TTC549 (cell line): Measurements from ENCODE around the gene FAM50B.

Experiments
- FAIRE-seq: peaks from 2 replicates; lab custom pipeline; 2012; peaks lifted over from hg19 to GRCh38; lab: Jason Lieb, UNC

Gene FAM50B

GRCh38 chr6:3820563-3820962 is 28.6 kb upstream of the FAM50B start:
- no peak for FAIRE-seq

GRCh38 chr6:3822747-3823445 is 26.3 kb upstream of the FAM50B start:
- FAIRE-seq, result no peak

- no peak for FAIRE-seq
Observed at GRCh38 chr6:3823671-3824070, 25.5 kb upstream of the FAM50B start.

- FAIRE-seq, result no peak
Observed at GRCh38 chr6:3825331-3825831, 23.8 kb upstream of the FAM50B start.

- no peak for FAIRE-seq
Observed at GRCh38 chr6:3825851-3826581, 23.2 kb upstream of the FAM50B start.

- no peak for FAIRE-seq
Observed at GRCh38 chr6:3829285-3829684, 19.9 kb upstream of the FAM50B start.

- FAIRE-seq, result no peak
Observed at GRCh38 chr6:3830806-3831205, 18.4 kb upstream of the FAM50B start.

GRCh38 chr6:3831761-3832530 is 17.2 kb upstream of the FAM50B start:
- no peak for FAIRE-seq

GRCh38 chr6:3835055-3835731 is 14.0 kb upstream of the FAM50B start:
- FAIRE-seq, result no peak

- no peak for FAIRE-seq
Observed at GRCh38 chr6:3835785-3836184, 13.4 kb upstream of the FAM50B start.

GRCh38 chr6:3836566-3836965 is 12.6 kb upstream of the FAM50B start:
- no peak for FAIRE-seq

GRCh38 chr6:3837781-3838180 is 11.4 kb upstream of the FAM50B start:
- no peak for FAIRE-seq

GRCh38 chr6:3838992-3839867 is 9.9 kb upstream of the FAM50B start:
- FAIRE-seq, result no peak

- FAIRE-seq, result no peak
Observed at GRCh38 chr6:3841066-3841454, 8.1 kb upstream of the FAM50B start.

GRCh38 chr6:3841711-3842565 is 7.2 kb upstream of the FAM50B start:
- no peak for FAIRE-seq

GRCh38 chr6:3843379-3844096 is 5.6 kb upstream of the FAM50B start:
- no peak for FAIRE-seq

GRCh38 chr6:3844097-3844463 is 5.1 kb upstream of the FAM50B start:
- no peak for FAIRE-seq

GRCh38 chr6:3847521-3847920 is 1.7 kb upstream of the FAM50B start:
- FAIRE-seq, result no peak

GRCh38 chr6:3848380-3848779 is 793 bp upstream of the FAM50B start:
- no peak for FAIRE-seq
